Left lobe of liver (tissue), 2 donors: Measurements from ENCODE around the gene WNT7B. TPM values are rescaled to one million over a fixed set of nuclear protein-coding genes. Genes with fewer than 3 reads are reported as not detected.
A peak's percentile ranks its signal among the peaks of the same experiment; 100 is the strongest.

Source experiments
- ATAC-seq: fragments of 200-7000 bp; cut with Tn5 transposase; one replicate; pipeline ENCODE4 v1.9.1; 2020; ENCODE audit warnings: mild to moderate bottlenecking, moderate library complexity
- DNase-seq: peaks from one replicate; pipeline ENCODE4 v3.0.0-alpha.2; 2020; ENCODE audit warnings: low spot score
- total RNA-seq: library from RNA; stranded (reverse); gene quantifications from one replicate; pipeline ENCODE4 v1.2.1, GENCODE V29; 2021
- donor health status: DM: no; HTN: no; CAD: no; lungs with moderate emphysema.
- donor health status: DM: no; HTN: yes; CAD: no.

WNT7B gene
- total RNA-seq, 1 donor from 2014 or later: 0.08 TPM

DNA sequence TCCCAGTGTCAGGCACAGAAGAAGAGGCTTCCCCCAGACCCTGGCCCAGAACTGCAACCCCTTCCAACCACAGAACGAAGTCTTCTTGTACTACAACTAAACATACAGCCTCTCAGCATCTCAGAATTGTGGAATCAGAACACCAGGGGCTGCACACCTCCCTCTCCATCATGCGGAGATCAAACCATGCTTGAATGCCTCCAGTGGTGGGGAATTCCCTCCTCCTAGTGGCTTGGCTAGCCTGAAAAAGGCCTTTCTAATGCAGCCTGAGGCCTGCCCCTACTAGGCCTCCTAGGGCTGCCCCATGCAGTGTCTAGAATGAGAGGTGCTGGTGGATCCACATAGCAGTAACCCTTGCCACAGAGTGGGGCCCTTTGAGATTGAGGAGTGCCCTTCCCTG, 62.7 kb downstream of the WNT7B start:
- no peak for DNase-seq
- ATAC-seq: no peak

DNA sequence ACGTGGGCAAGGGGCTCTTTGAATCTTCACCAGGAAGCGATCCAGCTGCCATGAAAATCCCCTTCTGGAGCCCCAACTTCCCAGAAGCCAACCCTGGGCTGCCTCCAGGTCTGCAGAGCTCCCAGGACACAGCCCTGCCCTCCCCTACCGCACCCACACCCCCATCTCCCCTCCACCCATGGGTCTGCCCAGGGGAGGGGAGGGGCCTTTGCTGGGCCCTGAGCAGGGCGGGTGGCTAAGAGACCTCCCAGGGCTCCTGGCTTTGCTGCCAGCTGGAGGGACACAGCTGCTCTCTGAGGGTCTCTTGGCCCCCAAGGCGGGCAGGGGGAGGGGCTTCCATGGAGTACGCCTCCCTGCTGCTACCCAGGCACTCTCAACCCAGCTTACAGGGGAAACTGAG, 64.1 kb downstream of the WNT7B start:
- DNase-seq (no peak), ATAC-seq (no peak)

DNA sequence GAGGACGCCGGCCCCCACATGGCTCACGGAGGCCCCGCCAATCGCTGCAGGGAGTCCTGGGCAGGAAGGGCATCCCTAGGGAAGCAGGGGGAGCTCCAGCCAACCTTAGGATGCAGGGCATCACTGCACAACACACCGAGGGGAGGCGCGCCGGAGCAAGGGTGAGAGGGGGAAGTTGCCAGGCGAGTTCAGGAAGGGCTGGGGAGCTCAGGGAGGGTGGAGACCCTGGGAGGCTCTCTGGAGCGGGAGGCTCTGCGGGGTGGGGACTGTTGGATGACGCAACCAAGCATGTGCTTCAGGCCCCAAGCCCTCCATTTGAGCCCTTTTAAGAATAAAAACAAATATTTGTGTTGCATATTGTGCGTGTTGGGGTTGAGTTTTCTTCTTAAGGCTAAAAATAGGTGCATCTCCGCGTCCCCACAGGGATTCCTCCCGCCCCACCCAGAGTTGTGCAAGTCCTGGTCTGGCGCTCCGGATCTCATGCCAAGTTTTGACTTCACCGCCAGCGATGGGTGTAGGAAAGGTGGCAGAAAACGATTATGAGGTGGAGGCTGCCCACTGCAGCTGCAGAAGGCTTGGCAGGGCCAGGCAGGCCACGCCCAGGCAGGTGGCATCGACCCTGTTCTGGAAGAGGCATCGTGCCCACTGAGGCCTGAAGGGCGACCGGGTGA, 65.2 kb downstream of the WNT7B start:
- DNase-seq (no peak), ATAC-seq (peak; percentile 51)

DNA sequence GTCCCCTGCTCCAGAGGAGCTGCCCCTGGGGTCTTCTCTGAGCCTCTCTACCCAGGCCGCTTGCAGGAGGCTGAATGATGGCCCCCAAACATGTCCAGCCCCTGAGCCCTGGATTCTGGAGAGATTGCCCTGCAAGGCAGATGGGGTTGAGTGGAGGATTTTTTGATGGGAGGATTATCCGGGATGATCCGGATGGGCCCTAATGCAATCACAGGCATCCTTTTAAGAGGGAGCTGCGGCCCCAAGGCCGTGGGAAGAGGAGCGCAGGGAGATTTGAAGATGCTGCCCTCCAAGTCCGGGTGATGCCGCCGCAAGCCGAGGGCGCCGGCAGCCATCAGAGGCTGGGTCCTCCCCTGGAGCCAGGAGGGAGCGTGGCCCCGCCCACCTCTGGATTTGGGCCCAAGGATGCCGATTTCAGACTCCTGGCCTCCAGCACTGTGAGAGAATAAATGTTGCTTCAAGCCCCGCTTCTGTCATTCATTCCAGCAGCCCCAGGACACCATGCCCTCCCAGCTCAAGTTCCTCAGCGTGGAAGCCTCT, 66.0 kb downstream of the WNT7B start:
- DNase-seq: no peak
- ATAC-seq: no peak

DNA sequence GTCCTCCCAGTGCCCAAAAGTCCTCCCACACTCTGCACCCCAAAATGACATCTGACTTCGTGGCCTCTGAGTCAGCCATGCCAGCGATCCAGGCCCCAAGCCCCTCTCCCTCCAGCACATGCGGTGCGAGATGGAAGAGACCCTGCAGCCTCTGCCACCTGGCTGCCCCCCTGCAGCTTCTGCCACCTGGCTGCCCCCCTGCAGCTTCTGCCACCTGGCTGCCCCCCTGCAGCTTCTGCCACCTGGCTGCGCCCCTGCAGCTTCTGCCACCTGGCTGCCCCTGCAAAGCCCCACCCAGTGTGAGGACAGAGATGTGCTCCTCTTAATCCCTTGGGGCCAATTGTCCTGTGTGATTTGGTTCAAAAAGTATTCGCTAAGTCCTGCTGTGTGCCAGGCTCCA, 68.0 kb downstream of the WNT7B start:
- no peak for DNase-seq
- no peak for ATAC-seq

DNA sequence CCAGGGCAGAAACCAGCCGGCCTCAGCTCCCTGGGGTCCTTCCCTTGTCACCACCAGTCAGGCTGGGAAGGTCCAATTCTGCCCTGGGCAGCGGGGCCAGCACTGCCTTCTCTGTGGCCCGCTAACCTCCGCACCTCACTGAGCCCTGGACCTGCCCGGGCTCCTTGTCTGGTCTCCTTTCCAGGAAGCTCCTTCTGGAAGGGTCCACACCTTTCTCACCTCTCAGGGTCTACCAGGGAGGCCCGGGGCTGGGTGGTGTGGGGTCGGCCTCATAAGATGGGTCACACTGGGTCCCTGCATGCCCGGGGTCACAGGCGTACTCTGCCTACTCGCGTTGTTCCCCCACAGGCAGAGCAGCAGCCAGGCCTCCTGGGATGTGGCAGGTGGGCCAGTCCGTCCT, 69.0 kb downstream of the WNT7B start:
- DNase-seq (no peak), ATAC-seq (no peak)

DNA sequence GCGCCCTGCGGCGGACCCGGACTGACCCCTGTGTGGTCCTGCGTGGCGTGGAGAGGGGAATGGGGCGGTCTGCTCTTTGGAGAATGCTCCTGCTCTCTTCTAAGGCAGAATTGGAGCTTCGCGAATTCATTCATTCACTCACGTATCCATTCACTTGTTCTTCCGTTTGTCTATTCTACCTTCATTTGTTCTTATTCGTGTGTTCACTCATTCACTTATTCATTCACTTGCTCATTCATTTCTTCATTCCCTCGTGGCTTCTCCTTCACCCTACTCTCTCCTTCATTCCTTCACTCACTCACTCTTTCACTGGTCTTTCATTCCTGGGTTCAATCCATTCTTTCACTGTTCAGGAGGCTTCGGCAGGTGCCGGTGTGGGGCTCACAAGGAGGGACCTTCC, 69.6 kb downstream of the WNT7B start:
- no peak for DNase-seq
- ATAC-seq: no peak

DNA sequence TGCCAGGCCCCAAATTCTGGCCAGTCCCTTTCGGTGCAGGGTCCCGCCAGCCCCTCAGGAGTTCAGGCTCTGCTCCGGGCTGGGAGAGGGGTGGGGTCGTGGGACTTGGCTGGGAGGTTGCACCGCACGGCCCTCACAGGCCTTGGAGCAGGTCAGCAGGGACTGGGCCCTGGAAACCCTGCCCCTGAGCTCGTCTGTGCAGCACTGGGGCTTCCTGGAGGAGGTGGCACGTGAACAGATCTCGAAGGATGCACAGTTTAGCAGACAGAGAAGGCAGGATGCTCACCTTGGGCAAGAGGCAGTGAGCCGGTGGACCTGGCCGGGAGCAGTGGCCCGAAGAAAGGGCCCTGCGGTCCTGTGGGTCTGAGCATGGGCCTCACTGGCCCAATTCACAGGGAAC, 70.0 kb downstream of the WNT7B start:
- DNase-seq (no peak), ATAC-seq (no peak)

DNA sequence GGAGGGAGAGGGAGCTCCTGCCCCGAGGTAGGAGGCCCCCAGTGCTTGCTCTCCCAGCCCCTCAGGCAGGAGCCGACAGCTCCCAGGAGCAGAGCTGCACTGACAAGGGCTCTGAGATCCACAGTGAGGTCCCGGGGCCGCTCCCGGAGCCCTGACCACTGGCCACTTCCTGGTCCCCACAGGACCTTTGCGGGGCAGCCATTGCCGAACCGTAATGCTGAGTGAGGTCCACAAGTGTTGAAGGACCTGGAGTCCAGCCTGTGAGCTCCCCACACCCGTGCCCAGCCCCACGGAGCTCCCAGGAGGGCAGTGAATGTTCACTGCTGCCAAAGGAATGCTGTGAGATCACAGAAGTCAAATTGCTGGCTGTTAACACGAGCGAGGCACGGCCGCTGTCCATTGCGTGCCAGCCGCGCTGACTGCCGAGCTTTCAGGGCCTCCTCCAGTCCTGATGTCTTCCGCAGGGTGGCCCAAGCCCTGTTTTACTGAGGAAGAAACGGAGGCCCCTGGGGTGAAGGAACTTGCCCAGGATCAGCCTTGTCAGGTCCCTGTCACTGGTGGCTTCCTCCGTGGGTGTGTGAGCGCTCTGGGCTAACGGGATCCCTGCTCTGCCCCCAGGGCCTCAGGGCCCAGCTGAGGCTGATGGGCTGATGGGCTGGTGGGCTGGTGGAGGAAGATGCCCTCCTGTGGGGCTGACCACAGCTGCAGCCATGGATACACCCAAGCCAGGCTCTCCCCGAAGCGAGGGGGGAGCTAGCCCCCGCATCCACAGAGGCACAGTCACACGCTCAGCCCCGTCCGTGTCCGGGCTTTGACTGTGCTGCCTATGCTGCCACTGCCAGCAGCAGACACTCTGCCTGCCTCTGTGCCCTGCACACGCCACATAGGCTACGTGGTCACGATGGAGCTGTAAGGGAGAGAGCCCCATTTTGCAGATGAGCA, 70.8 kb downstream of the WNT7B start:
- DNase-seq (no peak), ATAC-seq (no peak)

DNA sequence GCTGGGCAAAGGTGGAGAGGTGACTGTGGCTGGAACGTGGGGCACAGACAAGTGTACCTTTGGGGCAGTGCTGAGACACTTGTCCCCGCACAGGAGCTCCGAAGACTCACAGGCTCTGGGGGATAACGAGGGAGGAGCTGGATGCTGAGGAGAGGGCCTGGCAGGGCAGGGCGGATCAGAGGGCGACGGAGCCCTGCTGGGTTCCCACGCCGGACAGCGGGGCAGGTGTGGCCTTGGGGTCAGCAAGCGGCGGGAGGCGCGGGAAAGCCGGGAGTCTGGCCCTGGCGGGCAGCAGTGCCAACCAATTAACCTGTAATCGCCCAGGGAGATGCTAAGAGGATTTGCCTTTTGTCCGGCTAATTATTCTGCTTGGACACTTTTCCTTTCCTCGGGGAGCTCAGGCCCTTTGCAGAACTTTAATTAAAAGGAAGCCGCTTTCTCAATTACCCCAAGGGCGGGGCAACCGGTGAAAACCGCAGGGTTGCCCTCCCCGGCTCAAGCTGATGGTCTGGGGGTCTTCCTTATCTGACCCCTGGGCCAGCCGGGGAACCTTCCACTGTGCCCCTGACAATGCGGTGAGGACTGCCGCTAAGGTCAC, 71.5 kb downstream of the WNT7B start:
- DNase-seq (no peak), ATAC-seq (no peak)

DNA sequence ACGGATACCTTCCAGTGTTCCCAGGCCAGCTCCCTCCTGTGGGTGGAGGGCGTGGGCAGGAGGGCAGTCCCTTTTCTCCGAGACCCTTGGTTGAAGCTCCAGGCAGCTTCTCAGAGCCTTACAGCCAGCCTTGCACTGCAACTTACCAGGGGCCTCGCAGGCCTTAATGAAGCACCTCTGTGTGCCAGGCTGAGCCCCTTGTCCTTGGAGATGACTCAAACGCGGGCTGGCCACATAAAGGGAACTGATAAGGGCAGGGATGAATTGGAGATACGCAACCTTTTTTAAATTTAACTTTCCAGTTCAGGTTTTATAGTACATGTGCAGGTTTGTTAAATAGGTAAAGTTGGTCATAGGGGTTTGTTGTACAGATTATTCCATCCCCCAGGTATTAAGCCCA, 72.7 kb downstream of the WNT7B start:
- ATAC-seq (no peak), DNase-seq (no peak)

DNA sequence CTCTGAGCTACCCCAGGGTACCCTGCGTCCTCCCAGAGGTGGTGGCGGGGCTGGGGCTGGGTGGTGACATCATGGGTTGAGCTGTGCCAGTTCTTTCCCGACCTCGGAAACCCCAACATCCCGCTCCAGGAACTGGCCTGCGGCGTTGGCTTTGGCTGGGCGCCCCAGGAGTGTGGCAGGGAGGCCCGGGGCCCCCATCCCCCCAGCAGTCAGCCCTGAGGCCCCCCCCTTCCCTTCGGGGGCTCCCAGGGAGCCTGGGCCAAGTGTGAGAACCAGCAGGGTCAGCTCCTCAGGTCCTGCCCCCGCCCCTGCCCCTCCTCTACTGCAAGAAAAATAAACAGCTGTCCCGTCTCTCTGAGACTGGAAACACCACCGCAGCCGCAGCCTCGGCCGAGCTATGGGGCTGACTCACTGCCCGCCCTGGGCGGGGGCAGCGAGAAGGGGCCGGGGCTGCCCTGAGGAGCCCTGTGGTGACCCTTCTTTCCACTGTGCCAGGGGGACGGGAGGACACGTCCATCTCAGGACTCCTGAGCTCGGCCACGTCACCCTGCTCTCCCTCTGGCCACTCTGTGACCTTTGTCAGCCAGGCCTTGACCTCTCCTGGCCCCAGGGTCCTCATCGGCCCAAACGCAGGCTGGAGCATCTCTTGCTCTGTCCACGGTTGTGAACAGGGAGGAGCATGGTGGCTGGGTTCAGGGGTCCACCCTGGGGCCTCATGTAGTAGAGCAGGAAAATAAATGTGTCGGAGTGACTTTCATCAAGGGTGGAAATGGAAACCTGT, 73.4 kb downstream of the WNT7B start:
- DNase-seq (no peak), ATAC-seq (no peak)

DNA sequence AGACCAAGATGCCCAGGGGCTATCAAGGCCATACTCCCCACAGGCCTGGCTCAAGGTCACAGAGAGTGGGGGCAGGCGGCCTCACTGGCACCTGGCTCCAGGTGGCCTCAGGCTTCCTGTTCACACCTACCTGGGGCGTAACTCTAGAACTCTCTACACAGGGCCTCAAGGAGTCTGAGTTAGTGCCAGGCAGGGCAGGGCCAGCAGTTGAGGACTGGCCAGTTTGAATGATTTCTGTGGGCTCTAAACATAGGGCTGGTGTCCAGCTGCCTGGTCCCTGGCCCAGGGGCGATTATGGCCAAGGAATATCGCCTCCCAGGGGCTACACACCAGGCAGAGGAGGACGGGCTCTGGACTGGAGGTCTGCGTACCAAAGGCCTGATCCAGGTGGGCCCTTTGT, 79.2 kb downstream of the WNT7B start:
- no peak for DNase-seq

DNA sequence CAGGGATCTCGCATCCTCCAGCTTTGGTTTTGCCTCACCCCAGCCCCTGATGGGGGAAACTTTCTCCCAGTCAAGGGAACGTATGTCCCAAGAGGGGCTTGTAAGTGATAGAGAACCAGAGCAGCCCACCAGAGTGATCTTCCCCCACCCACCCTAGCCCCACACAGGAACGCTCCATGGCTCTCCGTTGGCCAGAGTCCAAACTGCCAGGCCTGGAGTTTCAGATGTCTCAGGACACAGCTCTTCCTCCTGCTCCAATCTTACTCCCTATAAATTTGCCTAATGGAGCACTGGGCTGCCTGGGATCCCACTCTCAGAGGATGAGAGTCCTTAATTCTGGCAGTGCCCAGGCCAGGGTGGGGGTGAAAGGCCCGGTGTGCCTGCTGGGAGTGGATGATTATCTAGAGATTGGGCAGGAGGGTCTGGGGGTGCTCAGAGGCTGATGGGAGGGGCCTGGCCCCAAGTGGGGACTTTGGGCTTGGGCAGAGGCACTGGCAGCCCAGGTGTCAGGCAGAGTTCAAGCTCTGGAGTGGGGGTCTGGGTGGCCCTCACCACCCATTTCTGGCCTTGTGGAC, 79.9 kb downstream of the WNT7B start:
- DNase-seq (no peak), ATAC-seq (no peak)

More for the DNA sequence above, 79.2 kb downstream of the WNT7B start:
- no peak for ATAC-seq

DNA sequence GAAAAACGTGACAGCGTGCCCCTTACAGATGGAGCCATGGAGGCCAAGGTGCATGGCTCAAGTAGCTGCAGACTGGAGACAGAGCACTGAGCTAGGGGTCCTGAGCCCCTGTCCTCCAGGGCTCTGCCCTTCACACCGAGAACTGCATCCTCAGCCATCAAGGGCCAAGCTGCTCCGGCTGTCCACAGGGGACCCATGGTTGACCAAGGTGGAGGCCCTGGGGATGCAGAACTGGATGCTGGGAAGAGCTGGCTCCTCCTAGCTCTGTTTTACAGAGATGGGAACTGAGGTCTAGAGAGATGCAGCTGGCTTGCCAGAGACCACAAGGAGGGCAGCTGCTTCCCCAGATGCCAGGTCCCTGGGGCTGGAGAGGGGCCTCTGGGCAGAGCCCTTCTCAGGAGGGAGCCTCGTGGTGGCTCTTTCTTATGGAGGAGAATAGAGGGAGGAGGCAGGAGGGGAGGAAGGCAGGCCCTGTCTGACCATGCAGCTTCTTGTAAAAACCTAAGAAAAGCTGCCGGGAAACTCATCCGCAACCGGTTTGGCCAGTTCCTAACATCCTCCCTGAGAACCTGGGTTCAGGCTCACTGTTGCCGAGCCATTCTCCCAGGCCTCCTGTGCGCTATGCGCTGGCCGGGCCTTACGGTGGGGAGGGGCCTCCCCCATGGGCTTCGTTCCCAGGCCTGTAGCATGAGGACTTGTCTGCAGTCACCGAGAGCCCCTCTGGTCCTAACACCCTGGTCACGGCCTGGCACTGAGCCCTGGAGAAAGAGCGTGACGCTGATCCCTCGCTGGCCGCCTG, 80.6 kb downstream of the WNT7B start:
- ATAC-seq: no peak

DNA sequence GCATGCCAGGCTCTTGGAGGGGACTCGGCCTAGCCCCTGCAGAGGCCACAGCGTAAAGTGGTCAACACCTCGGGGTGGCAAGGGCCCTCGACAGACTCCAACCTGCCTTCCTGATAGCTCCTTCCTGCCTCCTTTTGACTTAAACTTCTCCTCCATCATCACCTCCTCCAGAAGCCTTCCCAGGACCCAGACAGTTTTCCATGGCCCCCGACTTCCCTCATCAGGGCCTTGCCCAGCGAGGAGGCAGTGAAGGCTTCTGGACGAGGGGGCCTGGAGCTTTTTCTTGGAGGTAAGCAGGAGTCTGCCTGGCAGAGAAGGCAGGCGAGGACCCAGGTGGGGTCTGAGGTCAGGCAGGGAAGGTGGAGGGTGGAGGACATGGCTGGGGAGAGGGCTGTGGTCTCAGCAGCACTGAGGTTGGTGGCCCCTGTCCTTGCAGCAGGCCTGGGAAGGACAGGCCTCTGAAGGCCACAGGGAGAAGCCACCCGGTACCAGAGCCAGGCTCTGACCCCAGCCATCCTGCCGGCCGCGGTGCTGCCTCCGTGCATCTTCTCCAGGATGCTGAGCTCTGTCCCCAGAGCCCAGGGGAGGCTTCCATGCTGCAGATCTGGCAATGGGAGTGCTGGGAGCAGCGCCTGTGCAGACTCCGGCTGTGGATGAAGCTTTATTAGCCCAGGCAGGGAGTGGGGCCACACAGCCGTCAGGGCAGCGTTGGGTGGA, 81.4 kb downstream of the WNT7B start:
- ATAC-seq (no peak), DNase-seq (no peak)

More for the DNA sequence above, 80.6 kb downstream of the WNT7B start:
- no peak for DNase-seq

DNA sequence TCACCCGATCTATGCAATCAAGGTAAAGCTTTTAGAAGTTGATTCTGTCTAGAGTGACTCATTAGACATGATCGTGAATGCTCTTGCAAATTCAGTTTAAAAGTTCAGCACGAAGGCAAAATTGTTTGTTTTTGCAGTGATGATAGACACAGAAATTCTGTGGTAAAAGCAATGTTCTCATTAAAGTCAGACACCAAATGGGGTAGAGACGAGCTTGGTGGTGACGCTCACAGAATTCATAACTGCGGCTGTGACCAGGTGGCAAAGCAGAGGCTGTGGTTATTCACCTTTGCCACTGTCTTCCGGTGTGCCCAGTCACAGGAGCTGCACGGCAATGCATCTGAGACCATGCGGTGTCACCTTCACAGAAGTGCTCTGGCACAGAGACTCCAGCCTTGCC, 83.4 kb downstream of the WNT7B start:
- DNase-seq (no peak), ATAC-seq (no peak)

DNA sequence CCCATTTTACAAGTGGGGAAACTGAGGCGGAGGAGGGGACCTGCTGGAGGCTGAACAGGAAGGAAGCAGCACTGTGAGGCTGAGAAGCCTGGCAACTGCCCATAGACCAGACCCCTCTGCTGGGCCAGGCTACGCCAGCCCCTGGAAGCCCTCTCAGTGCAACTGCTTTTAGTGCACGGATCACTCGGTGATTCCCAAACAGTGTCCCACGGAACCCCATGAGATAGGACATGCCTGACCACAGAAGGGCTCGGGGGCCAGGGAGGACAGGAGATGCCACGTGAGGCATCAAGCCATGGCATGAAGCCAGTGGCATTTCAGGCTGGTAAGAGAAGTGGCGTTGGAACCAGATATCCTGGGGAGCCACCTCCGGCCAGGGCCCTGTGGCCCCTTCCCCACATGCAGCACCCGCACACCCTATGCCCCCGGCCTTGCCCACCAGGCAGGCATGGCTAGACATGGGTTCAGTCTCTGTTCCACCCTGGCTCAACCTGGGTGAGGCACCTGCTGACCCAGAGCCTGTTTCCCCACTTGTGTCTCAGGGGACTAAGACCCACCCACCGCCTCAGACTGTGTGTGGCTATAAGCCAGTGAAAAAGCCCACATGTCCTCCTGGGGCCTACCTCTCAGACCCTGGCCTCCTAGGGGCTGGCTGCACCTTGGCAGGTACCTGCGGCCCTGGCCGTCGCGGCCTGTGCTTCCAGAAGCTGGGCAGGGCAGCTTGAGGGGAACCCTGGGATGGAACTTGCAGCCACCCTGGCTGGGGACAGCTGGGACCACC, 84.1 kb downstream of the WNT7B start:
- no peak for DNase-seq

More for the DNA sequence above, 84.1 kb downstream of the WNT7B start:
- ATAC-seq: no peak
